Measurements from ENCODE around the gene KRT7. TPM values are rescaled to one million over a fixed set of nuclear protein-coding genes. Genes with fewer than 3 reads are reported as not detected.
A peak's percentile ranks its signal among the peaks of the same experiment; 100 is the strongest.

KRT7 gene
- total RNA-seq, result under 1 TPM; 0.78 to 0.89 TPM
- long read RNA-seq, partial matches to known transcripts, result 0 of 1 reads
- long read RNA-seq, other reads (novel, unspliced or antisense), result 0 of 1 reads

DNA sequence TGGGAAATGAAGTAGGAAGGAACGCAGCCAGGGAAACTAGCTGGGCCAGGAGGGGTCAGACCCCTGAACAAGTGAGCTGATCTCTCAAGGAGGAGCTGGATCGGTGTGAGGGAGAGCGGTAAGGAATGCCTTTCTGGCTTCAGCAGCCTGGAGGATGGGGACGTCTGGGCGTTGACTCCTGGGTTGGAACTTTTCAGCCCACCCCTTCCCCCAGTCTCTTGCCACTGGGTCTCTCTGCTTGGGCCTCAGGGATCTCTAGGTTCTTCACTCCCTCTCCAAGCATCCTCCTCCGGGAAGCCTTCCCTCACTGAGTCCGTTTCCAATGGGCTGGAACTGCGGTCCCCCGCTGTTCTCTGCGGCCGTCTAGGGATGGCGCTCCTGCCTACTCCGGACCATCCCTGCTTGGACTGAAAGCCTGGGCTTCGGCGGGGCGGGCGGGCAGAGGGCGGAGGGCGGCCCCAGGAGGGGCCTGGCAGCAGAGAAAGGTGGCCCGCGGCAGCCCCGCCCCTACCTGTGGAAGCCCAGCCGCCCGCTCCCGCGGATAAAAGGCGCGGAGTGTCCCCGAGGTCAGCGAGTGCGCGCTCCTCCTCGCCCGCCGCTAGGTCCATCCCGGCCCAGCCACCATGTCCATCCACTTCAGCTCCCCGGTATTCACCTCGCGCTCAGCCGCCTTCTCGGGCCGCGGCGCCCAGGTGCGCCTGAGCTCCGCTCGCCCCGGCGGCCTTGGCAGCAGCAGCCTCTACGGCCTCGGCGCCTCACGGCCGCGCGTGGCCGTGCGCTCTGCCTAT is at the start of gene KRT7:
TSS of gene KRT7 (plus strand) at position 570 of the 788 bp plus-strand sequence. CDS start at position 624, 54 bp downstream.
- no peak for DNase-seq
- ATAC-seq, result peak; percentile 14
- intact Hi-C loops (cut with DNase I, micrococcal nuclease), result no loop called here

DNA sequence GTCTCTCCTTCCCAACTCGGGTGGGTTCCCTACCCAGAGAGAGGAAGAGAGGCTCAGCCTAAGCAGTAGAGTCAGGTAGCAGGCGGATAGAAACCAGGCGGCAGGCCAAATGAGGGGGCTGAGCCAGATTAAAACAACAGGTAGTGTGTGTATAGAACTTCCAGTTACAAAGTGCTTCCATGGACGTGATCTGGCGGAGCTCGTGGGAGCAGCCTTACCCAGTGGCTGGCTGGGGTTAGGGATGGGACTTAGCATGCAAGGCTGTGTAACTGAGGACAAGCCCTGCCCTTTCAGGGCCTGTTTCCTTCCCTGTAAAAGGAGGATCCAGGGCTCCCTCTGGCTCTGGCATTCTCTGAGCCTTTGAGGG is 49.5 kb upstream of the KRT7 start:
- ATAC-seq (no peak), DNase-seq (no peak)
- intact Hi-C loops (cut with DNase I, micrococcal nuclease), result no loop called here

GRCh38 chr12:52183971-52184370 is 49.1 kb upstream of the KRT7 start:
- intact Hi-C loops (cut with DNase I, micrococcal nuclease), result no loop called here
- ATAC-seq (no peak), DNase-seq (no peak)

DNA sequence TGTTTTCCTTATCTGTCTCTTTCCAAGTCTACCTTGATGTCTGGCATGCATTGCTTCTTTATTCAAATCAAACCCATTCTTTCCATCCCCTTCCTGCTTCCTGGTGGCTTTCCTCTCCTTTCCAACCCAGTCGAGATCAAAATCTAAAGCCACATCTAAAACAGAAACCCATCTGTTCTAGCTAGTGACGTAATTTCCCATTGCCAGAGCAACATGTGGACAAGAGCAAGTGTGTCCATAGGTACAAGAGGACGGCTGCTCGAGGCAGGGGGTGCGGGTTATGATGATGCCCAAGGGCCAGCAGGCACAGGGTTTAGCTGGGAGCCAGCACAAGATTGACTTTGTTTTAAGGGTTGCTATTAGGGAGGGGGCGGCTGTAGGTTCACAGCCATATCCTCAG is 48.2 kb upstream of the KRT7 start:
- no peak for ATAC-seq
- DNase-seq, result no peak
- intact Hi-C loops (cut with DNase I, micrococcal nuclease), result no loop called here

DNA sequence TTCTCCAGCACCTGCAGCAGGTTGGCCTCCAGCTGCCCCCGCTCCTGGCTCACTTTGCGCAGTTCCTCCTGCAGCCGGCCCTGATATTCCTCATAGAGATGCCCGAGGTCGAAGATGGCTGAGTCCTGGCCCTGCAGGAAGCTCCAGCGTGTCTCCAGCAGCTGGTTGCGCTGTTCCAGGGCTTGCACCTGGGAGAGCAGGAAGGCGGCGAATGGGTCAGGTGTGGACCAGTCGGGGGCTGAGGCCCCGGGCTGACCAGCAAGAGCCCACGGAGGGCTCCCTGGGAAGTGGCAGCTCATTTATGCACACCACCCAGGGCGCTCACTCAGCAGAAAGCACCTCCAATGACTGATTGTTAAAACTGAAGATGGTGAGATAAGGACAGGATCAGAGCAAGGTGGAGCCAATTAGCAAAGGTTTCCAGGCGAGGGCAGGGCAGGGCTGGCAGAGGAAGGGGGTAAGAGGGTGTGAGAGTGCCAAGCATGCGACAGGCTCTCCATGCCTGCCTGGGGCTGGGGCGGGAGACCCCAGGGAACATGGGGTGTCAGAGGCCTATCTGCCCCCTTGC is 47.6 kb upstream of the KRT7 start:
- ATAC-seq, result no peak
- no peak for DNase-seq
- intact Hi-C loops (cut with DNase I, micrococcal nuclease), result no loop called here

DNA sequence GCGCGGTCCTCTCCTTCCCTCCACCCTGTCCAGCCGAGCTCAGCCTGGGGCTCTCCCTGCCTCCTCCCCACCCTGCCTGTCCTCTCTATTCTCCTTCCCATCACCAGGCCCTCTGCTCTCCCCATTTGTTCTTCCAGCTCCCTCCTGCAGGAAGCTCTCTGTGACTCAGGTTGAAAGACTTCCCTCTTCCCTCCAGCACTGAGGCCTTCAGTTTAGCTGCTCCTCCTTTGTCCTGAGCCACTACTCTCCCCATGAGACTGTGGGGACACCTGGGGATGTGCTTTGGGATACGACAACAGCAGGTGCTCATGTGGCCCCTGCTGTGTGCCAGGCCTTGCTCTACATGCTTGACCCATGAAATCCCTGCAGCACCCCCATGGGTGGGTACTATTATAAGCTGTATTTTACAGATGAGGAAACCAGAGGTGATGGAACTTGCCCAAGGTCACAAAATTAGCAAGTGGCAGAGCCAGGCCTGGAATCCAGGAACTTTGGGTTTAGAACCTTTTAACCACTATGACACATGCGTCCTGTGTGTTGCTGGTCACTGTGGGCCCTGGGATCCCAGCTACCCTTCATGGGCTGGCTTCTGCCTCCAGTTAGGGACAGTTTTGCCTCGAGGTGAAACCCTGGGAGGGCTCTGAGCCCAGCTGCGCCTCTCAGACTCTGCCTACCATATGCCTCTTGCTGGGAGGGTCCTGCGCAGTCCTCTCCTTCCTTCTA is 46.8 kb upstream of the KRT7 start:
- intact Hi-C loops (cut with DNase I, micrococcal nuclease), result no loop called here
- no peak for DNase-seq
- no peak for ATAC-seq

DNA sequence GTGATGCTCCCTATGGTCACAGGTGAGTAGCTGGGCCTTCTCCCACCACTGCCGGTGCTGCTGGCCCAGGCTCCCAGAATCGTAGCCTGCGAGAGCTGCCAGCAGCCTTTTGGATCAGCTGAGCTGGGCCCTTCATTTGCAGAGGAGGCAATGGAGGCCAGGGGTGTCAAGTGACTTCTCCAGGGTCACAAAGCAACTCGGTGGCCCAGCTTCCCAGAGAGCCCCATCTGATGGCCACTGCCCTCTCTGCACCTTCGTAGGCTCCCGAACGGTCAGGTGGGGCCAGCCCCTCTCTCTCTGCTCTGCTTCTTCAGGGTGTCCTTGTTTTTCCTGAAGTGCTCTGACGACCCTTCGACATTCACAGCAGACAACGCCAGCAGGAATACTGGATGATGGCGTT is 45.8 kb upstream of the KRT7 start:
- DNase-seq (no peak), ATAC-seq (no peak)
- intact Hi-C loops (cut with DNase I, micrococcal nuclease), result no loop called here

DNA sequence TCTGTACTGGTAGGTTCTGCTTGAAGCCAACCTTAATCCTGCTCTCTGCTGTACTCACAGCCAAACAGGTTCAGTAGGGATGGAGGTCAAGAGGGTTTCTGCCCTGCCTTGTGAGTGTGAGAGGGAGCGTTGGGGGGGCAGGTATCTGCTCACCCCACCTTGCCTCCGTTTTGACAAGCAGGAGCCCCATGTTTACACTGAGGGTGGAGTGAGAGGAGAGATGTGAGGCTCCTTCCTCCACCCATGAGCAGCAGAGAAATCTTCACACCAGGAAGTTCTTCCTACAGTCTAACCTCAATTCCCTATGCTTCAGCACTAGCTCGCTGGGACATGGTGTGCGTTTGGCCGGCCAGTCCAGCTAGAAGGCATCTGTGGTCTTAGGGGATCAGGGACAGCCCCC is 45.4 kb upstream of the KRT7 start:
- DNase-seq (no peak), ATAC-seq (no peak)
- intact Hi-C loops (cut with DNase I, micrococcal nuclease), result no loop called here

DNA sequence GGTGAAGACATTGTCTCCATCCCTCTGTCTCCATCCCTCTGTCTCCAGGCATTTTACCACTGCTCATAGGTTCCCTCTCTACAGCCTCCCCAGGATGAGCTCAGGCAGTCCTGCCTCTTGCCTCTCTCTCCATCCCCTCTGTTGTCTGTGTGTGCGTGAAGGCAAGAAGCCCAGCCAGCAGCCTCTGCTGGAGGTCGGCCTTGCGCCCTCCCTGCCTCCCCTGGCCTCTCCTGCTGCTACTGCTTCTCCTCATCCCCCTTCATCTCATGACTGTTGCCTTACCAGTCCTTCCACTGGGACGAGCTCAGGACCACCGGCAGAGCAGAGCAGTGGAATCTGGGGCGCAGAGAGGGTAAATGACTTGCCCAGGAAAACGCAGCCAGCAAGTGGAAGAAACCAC is 44.4 kb upstream of the KRT7 start:
- ATAC-seq (no peak), DNase-seq (no peak)
- intact Hi-C loops (cut with DNase I, micrococcal nuclease), result no loop called here

GRCh38 chr12:52189376-52190174 is 43.5 kb upstream of the KRT7 start:
- intact Hi-C loops (cut with DNase I, micrococcal nuclease), result no loop called here
- ATAC-seq, result no peak
- no peak for DNase-seq

DNA sequence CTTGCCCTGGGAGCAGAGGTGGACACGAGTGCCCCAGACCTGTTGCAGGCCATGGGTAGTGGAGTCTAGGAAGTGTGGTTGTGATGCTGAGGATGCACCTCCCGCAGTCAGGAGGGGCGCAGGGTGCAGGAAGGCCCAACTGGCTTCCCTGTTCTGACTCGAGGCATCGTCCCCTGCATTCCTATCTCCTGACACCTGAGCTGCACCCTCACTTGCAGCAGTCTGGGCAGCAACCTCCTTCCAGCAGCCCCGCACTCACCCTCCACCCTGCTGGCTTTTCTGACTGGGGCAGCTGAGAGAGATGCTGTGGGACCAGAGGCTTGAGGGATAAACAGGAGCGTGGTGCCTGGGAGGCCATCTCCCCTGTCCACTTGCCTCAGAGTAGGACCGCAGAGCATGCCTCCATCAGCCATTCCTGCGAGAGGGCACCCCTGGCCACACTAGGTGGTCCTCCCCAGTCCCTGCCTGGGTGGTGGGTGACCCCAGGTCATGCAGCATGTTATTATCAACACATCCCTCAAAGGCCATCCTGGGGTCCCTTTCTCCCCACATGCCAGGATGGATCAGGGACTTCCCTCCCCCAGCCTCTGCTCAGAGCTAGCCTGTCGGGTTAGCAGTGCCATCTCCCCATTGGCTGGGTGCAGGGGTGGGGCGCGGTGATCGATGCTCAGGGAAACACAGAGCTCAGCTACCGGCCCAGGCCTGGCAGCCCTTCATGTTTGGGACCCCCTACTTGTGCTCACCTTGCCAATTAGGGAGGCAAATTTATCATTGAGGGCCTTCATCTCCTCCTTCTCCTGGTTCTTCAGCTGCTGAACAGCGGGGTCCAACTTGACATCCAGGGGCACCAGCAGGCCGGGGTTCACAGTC is 41.9 kb upstream of the KRT7 start:
- DNase-seq, result no peak
- intact Hi-C loops (cut with DNase I, micrococcal nuclease), result no loop called here
- ATAC-seq, result no peak

- intact Hi-C loops (cut with DNase I, micrococcal nuclease), result no loop called here
- ATAC-seq, result peak; percentile 89
Observed at GRCh38 chr12:52191841-52192791, 40.9 kb upstream of the KRT7 start, which contains the start of gene KRT80. KRT80 (minus strand) TSS chr12:52192014; CDS start chr12:52191902, 112 bp downstream.

DNA sequence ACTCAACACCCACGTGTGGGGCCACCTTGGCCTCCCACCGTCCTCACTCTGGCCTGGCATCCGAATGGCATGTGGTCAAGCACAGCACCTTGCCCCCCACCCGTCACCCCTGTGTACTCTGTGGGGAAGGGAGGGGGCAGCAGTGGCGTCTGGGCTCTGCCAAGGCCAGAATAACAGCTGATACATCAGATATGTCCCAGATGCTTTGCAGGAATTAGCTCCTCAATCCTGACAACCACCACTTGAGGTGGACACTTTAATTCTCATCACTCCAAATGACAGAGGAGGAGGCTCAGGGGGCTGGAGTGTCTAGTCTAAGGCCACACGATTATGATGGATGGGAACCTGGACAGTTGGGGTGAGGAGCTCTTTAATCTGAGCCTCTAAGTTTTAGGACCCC is 39.5 kb upstream of the KRT7 start:
- DNase-seq (no peak), ATAC-seq (no peak)
- intact Hi-C loops (cut with DNase I, micrococcal nuclease), result no loop called here

More at GRCh38 chr12:52191841-52192791, 40.9 kb upstream of the KRT7 start, which contains the start of gene KRT80:
- peak; percentile 79 to 85 for DNase-seq

GRCh38 chr12:52193991-52194390 is 39.1 kb upstream of the KRT7 start:
- ATAC-seq, result no peak
- no peak for DNase-seq
- intact Hi-C loops (cut with DNase I, micrococcal nuclease), result no loop called here

DNA sequence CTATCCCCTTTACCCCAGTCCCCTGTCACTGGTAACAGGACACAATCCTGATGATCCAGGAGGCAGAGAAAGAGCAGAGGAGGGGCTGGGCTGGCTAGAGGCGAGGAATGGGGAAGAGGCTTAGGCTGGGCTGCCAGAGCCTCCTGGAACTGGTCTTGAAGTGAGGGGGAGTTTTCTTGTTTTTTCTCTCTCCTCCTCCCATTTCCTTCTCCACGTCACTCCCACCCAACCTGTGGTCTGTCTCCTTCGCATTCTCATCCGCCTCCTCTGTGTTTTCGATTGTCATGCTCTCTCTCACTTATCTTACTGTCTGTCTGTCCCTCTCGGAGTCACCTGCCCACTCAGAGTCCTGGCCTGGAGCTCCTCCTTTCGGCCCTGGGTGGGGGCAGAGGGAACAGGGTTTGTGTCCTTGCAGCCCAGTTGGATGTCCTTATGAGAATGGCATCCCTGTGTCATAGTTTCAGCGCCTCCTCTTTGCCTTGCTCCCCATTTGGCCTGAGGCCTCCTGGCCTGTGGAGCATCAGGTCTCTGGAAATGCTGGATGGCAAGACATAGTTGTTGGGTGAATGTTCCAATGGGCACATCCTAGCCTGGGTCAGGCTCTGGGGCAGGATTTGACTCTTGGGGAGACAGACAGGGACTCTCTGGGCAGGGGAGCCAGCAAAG is 37.8 kb upstream of the KRT7 start:
- DNase-seq, result no peak
- intact Hi-C loops (cut with DNase I, micrococcal nuclease), result no loop called here
- no peak for ATAC-seq

DNA sequence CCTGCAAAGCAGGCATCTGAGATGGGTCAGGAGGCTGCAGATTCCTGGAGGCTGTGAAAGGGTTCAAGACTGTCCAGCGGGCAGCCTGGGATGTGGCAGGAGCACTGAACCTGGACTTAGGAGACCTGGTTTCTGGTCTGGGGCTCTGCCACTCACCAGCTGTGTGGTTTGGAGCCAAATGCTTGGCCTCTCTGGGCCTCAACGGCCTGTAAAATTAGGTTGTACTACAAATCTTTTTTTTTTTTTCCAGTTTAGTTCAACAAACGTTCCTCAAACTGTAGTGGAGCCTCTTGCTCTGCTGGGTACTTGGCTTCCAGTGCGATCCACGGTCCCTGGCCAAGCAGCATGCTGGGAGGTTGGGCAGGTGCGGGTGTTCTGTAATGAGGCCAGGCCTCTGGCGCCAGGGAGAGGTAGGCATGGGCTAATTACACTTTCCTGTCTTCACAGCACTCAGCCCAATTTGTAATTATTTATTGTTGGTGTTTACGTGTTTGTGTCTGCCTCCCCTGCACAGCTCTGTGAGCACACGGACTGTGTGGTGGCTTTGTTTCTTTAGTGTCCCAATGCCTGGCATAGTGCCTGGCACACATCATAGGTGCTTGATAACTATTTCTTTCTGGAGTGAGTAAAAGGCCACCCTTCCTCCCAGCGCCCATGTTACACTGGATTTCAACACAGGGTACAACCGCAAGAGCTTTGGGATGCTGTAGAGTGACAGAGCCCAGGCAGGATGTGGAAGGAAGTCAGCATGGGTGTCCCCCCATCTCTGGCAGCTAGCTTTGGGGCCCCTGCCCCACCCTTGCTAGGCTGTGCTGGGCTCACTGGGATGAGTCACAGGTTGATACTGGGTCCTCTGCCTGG is 35.4 kb upstream of the KRT7 start:
- DNase-seq, result no peak

More for the DNA sequence above, 35.4 kb upstream of the KRT7 start:
- intact Hi-C loops (cut with DNase I, micrococcal nuclease), result no loop called here
- no peak for ATAC-seq

Measured in left colon (tissue), 2 donors.